Left colon (tissue), 2 donors: ENCODE measurements around the gene TRIM74. TPM values are rescaled to one million over a fixed set of nuclear protein-coding genes. Genes with fewer than 3 reads are reported as not detected.
"Not testable (repeated sequence)": the region's sequence is repeated elsewhere in the genome, so short reads cannot be mapped to it uniquely, and the experiment has no call there.

Source experiments
- ATAC-seq: fragments of 200-7000 bp; cut with Tn5 transposase; one replicate; pipeline ENCODE4 v1.9.1; 2020; ENCODE audit warnings: mild to moderate bottlenecking, moderate library complexity
- DNase-seq, 2 donors: peaks; one replicate each; pipeline ENCODE4 v3.0.0-alpha.2; 2020
- intact Hi-C, 2 donors: fragments of 100-400 bp; cut with DNase I in 1 of 2; cut with micrococcal nuclease in 1 of 2; formaldehyde crosslinking; loops; one replicate each; pipeline versions ENCODE4 v1.11.2 to v1.14.0; 2022; cut with DNase I, micrococcal nuclease
- total RNA-seq, 2 donors: library from RNA; stranded (reverse); fragmentation: NEBNext Ultra II Directional; extraction: Animal tissue kit (Norgen Biotek cat#: 25700); gene quantifications; one replicate each; pipeline ENCODE4 v1.2.1, GENCODE V29; 2021
- donor health status: DM: no; HTN: no; CAD: no.
- donor health status: DM: yes; HTN: yes; CAD: no.

TRIM74 gene
- total RNA-seq, 2 donors from 2014 or later = 0.58 TPM; not detected in 1

DNA sequence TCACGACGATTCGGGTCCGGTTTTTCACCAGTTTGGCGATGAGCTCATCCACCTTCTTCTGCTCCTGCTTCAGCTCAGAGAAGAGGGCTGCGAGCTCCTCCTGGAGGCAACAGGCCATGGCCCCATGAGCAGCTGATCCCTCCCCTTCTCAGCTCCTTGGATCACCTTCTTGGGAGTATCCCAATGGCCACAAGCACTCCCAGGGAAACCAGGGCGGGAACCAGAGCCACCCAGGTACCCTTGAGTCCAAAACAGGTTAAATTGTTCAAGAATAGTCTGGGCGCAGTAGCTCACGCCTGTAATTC is 8.0 kb downstream of the TRIM74 start:
- intact Hi-C loops, ATAC-seq, DNase-seq: not testable (repeated sequence)

DNA sequence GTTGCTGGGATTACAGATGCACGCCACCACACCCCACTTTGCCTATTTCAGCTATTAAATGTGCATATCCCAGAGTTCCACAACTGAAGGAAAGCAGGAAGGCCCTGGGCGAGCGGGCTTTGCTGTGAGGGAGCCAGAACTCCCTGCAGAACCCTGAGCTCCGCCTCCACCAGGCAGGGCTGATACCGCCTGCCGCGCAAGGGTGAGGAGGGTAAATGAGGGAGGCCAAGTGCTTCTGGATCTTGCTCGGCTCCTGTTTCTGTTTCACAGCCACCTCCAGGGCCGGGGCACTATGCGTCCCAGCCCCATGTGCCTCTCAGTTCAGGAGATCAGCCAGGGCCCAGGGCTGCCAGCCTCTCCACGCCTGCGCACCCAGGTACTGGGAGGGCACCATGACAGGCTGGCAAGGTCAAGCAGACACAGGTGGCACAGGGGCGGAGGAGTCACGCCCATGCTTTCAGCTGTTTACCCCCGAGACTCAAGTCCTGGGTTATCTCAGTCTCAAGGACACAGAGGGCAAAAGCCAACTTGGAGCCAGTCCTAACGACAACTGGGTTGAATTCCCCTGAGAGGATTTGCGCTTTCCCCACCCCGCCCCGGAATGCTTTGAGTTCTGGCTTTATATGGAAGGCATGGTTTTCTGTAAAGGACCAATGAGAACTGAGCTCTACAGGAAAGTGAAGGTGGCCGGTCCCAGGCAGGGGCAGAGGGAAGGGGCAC is 8.5 kb downstream of the TRIM74 start:
- intact Hi-C loops, DNase-seq: not testable (repeated sequence)
- peak; percentile 33 for ATAC-seq

DNA sequence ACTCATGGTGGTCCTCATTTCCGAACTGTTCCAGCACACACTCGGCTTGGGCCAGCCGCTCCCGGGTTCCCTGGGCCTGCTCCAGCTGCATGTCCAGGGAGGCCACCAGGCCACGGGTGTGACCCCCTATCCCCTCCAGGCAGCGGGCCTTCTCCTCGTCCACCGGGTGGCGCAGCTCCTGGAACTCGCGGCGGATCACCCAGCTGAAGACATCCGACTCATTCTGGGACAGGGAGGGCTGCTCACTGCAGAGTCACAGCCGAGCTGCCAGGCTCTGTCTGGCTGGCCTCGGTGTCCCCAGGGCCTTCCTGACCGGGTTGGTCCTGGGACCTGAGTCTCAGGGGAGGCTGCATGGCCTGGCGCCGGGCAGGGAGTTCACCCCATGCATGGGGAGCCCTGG is 9.2 kb downstream of the TRIM74 start:
- intact Hi-C loops, ATAC-seq, DNase-seq: not testable (repeated sequence)

DNA sequence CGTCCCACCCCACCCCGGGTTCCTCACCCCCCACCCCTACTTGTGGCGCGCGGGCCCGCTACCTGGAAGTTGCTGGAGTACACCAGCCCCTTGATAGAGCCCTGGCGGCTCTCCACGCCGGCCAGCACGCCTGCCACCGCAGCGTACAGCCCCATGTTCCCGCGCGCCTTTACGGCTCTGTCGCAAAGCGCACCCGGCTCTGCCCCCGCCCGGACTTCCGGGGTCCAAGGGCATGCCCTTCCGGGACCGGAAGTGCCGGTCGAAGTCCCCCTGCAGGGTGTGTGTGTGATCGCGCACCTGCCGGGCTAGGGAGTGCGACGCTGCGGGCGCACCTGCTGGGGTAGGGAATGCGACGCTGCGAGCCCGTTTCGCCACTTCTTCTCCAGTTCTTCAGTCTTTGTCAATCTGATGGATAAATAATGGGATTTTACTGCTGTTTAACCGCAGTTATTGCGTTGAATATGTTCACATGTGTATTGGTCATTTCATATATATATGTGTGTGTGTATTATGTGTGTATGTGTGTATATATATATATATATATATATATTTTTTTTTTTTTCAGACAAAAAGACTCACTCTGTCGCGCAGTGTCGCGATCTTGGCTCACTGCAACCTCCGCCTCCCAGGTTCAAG is 14.6 kb downstream of the TRIM74 start:
- intact Hi-C loops = not testable (repeated sequence)
- peak; percentile 95 for ATAC-seq

DNA sequence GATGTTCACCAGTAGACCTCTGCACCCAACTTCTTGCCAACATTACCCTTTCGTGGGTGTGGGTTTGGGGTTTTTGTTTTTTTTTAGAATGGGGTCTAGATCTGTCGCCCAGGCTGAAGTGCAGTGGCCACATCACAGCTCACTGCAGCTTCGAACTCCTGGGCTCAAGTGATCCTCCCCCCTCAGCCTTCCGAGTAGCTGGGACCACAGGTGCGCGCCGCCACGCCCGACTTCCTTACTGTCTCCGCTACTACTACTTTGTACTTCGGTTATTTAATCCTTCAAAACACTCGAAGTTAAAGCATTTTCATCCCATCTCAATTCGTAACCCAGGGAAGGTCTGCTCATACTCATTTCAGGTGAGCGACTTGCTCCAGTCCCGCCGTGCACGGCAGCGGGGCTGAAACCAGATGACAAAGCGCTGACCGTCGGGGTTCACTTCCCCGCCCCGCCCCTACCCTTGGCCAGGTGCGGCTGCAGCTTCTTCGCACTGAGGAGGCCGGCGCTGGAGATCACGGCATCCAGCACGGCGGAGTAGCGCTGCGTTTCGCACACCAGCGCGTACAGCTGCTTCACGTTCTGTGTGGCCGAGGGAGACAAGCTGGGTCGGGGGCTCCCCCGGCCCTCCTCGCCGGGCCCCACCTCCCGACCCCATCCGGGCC is 15.2 kb downstream of the TRIM74 start:
- intact Hi-C loops, DNase-seq: not testable (repeated sequence)
- ATAC-seq = peak; percentile 71

More for the DNA sequence above, 14.6 kb downstream of the TRIM74 start:
- peak in 1 of 2 donors; percentile 25 for DNase-seq

DNA sequence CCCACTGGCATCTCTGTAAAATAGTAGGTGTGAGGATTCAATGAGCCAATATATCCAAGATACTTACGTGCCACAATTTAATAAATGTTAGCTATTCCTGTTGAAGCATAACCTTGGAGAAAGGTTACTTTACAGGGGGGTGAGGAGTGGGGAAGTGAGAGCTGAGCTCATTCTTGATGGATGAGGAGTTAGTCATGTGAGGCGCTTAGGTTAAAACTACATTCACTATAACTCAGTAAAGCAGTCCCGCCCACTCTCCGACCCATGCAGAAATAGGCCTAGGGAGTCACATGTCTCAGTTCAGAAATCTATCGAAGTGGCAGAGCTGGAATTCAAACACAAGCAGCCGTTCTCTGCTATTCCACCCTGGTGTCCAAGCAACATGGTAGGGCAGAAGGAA is 18.8 kb downstream of the TRIM74 start:
- ATAC-seq, DNase-seq, intact Hi-C loops: not testable (repeated sequence)

DNA sequence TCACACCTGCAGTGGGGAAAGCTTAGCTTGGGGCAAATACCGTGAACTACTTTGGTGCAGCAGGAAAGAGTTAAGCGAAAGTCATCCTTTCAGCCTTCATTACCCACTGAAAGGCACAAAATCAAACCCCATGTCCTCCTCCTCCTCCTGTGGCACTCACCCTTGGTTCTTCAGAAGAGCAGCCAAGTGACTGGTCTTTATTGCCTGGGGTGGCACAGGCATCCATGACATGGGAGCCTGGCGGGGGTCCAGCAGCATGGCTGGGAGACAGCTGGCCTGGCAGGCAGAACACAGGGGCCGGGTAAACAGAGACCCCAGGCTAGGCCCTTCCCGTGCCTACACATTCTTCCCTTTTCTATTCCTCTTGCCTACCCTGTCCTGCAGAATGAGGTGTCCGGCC is 19.6 kb downstream of the TRIM74 start:
- intact Hi-C loops, ATAC-seq, DNase-seq: not testable (repeated sequence)

DNA sequence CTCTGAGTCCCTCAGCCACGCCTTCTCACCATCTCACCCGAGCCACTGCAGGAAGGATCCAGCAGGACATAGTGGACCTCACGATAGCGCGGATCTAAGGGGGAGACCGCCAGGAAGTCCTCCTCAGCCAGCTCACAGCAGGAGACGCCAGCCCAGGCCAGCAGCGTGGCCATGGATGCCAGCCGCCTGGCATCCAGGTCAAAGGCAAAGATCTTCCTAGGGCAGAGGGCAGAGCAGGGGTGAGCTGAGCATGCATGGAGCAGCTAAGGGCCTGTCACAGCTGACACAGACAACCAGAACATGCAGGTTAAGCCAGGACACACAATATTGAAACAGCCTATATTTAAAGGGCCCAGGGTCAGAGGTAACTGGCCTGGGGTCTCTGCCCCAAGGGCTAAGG is 20.0 kb downstream of the TRIM74 start:
- intact Hi-C loops, DNase-seq, ATAC-seq: not testable (repeated sequence)

DNA sequence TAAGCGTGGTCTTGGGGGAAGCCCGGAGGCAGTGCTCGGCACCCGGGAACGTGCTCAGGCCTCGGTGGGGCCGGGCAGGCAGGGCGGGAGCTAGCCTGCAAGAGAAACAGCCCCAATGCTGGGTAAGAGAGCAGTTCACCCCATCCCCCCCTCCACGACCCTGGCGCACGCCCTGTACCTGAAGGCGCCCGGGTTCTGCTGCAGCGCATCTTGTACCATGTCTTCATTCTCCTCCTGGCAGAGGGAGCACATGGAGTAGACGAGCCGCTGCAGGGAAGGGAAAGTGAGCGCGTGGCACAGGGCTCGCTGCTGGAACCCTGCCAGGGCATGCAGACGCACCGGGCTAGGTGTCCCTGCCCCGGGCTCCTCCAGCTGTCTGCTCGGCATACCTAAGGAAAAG is 20.6 kb downstream of the TRIM74 start:
- DNase-seq, ATAC-seq, intact Hi-C loops: not testable (repeated sequence)

DNA sequence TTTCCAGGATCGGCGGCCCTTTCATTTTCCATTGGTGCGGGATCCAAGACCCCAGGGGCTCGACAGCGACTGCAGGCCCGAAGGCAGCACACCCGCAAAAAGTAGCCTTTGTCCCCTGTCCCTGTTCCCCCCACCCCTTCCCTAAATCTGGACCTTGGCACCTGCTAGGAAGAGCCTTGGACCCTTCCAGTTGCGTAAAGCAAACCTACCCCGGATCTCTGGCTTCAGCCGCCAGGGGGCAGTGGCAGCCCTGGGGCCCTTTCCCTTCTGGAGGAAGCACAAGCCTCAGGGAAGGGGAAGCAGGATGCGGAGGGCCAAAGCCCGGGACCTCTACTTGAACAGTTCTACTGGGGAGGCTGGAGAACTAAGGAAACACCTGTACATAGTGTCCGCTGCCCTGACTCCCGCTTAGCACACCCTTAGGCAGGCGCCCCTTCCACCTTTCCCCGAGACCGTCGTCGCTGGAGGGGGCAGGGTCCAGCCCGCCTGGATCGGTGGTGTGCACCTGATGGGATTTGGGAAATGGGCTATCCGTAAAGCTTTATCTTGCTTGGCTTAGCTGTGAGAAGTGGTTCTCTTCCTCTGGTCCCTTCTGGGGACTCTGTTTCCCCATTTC is 23.0 kb downstream of the TRIM74 start:
- DNase-seq, intact Hi-C loops: not testable (repeated sequence)
- peak; percentile 56 for ATAC-seq

DNA sequence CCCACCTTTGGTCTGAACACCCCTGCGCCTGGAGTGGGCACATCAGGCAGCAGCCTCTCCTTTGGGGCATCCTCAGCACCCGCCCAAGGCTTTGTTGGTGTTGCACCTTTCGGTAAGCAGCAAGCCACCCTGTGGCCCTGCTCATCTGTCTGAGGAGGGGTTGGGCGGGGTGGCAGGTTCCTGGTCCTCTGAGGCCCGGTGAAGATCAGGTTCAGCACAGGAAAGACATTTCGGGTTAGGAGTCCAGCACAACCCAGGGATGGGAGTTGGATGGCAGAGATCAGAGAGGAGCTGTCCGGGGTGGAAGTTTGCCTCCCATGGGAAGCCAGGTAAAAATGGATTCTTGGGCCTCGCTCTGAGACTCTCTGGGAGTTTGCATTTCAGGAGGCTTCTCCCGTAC is 23.7 kb downstream of the TRIM74 start:
- ATAC-seq, intact Hi-C loops, DNase-seq: not testable (repeated sequence)

DNA sequence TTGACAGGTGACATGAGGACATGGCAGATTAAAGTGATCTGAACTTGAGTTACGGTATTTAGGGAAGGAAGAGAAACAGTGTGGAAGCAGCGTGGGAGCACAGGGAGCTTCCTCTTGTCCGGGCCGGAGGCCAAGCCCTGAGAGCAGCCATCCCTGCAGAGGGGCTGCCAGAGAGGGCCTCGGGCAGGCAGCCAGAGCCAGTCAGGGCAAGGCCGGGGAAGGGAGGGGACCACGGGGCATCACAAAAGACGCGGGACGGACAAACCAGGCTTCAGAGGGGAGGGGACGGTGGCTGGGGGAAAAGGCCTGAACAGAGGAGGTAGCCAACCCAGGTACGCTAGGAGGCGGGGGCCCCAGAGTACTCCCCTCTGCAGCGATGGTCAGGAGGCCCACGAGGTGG is 24.3 kb downstream of the TRIM74 start:
- intact Hi-C loops, DNase-seq, ATAC-seq: not testable (repeated sequence)

DNA sequence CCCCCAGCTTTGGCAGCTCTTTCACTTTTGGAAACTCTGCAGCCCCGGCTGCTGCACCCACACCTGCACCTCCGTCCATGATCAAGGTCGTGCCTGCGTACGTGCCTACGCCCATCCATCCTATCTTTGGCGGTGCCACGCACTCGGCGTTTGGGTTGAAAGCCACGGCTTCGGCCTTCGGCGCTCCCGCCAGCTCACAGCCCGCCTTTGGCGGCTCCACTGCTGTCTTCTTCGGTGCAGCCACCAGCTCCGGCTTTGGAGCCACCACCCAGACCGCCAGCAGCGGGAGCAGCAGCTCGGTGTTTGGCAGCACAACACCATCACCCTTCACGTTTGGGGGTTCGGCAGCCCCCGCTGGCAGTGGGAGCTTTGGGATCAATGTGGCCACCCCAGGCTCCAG is 26.3 kb downstream of the TRIM74 start:
- intact Hi-C loops, DNase-seq, ATAC-seq: not testable (repeated sequence)

DNA sequence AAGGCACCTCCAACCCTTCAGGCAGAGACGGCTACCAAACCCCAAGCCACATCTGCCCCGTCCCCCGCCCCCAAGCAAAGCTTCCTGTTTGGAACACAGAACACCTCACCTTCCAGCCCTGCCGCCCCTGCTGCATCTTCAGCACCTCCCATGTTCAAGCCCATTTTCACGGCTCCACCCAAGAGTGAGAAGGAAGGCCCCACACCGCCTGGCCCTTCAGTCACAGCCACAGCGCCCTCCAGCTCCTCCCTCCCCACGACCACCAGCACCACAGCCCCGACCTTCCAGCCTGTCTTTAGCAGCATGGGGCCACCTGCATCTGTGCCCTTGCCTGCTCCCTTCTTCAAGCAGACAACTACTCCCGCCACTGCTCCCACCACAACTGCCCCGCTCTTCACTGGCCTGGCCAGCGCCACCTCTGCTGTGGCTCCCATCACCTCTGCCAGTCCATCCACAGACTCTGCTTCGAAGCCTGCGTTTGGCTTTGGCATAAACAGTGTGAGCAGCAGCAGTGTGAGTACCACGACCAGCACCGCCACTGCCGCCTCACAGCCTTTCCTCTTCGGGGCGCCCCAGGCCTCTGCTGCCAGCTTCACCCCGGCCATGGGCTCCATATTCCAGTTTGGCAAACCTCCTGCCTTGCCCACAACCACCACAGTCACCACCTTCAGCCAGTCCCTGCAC is 27.1 kb downstream of the TRIM74 start:
- intact Hi-C loops, ATAC-seq, DNase-seq: not testable (repeated sequence)

DNA sequence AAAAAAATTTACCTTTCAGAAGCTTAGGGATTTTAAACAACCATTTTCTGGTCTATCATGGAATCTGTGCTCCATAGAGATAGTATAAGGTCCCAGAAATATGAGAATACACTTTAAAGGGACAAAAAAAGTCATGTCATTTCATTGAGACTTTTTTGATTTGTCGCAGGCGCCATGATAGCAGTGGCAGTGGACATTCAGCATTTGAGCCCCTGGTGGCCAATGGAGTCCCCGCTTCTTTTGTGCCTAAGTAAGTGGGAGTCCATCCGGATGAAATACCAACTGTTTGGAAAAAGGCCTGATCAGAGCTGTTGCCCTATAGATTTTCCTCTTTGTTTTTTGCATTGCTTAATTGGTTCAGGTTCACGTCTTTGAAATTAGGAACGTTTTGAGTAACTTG is 41.0 kb downstream of the TRIM74 start:
- DNase-seq, intact Hi-C loops, ATAC-seq: not testable (repeated sequence)

DNA sequence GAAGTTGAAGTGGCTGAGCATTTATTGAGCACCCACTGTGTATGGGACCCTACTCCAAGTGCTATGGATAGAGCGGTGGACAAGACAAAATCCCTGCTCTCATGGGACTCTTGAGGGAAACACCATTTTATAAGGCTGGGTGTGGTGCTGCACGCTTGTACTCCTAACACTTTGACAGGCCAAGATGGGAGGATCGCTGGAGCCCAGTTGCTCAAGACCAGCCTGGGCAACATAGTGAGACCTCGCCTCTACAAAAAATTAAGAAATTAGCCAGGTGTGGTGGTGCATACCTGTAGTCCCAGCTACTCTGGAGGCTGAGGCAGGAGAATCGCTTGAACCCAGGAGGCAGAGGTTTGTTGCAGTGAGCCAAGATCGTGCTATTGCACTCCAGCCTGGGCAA is 41.5 kb downstream of the TRIM74 start:
- intact Hi-C loops, DNase-seq, ATAC-seq: not testable (repeated sequence)

DNA sequence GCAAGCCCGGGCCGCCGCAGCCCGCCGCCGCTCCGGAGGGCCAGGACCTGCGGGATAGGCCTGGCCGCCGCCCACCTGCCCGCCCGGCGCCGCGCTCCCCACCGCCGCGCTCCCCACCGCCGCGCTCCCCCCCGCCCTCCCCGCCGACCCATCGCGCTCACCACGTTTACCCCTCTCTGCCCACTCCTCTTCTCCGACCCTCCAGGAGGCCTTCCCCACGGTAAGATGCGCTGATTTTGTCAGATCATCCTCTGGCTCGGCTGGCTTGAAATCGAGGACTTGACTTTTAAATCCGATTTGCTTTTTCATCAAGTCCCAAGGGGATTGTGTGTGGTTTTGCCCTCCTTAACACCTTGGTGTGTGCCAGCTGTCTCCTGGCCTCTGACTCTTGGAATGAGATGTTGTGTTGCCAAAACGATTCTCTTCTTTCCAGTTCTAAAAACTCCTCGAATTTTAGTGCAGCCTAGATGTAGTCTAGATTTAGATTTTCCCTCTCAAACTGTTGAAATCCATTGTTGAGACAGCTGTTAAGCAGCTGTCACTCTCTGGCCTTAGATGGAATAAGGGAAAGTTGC is 43.6 kb downstream of the TRIM74 start:
- intact Hi-C loops = no loop called here
- no peak for ATAC-seq
- DNase-seq = no peak
